ENCODE results near the gene MGRN1. TPM values are rescaled to one million over a fixed set of nuclear protein-coding genes. Genes with fewer than 3 reads are reported as not detected.

MGRN1 gene
- total and polyA plus RNA-seq, 2 of the 13 experiments (the other 11 are each of a cell fraction or from before 2014, with no cell fraction given) = 11.9 to 12.6 TPM

GRCh38 chr16:4613636-4614570 lies 10.7 kb upstream of the MGRN1 start (continued):
- TF ChIP-seq ZBTB26 (CRISPR knock-in tag; IDR thresholded peaks at IDR 0.05; ENCODE audit: borderline replicate concordance) (no peak), GMEB2 (CRISPR knock-in tag; IDR thresholded peaks at IDR 0.05; ENCODE audit: low read depth) (peak; percentile 62; the same call in 1 of the 2 replicates), ZBTB7A (CRISPR knock-in tag; IDR thresholded peaks at IDR 0.05) (no peak), ZBTB42 (CRISPR knock-in tag; IDR thresholded peaks at IDR 0.05) (0 out of 2 replicates have a peak, but pooled peaks have one; percentile 29), HNRNPLL (IDR thresholded peaks at IDR 0.05; ENCODE audit: low read depth, low read length, poor library complexity, severe bottlenecking) (peak; percentile 50), ZNF446 (CRISPR knock-in tag; IDR thresholded peaks at IDR 0.05) (peak; percentile 87), ZMYM3 (CRISPR knock-in tag; IDR thresholded peaks at IDR 0.05) (0 out of 2 replicates have a peak, but pooled peaks have one; percentile 18), SRSF1 (optimal IDR thresholded peaks at IDR 0.05; ENCODE audit: low read depth, low read length) (peak; percentile 3), LRRFIP1 (CRISPR knock-in tag; conservative IDR thresholded peaks at IDR 0.05) (no peak), ZNF24 (IDR thresholded peaks at IDR 0.05) (no peak), EHMT2 (IDR thresholded peaks at IDR 0.05; ENCODE audit: borderline replicate concordance, low read depth, low read length) (no peak), SP1 (IDR thresholded peaks at IDR 0.05) (no peak), SP1 (CRISPR knock-in tag; IDR thresholded peaks at IDR 0.05) (0 out of 2 replicates have a peak, but pooled peaks have one; percentile 27), ZNF678 (CRISPR knock-in tag; IDR thresholded peaks at IDR 0.05) (no peak), ZNF142 (CRISPR knock-in tag; IDR thresholded peaks at IDR 0.05) (peak; percentile 59), SNAPC2 (CRISPR knock-in tag; IDR thresholded peaks at IDR 0.05) (0 out of 2 replicates have a peak, but pooled peaks have one; percentile 31)

Measured in HepG2 (cell line).